HG03520 (cell line): ENCODE measurements around the gene PYCR2.
"Not testable (repeated sequence)": the region's sequence is repeated elsewhere in the genome, so short reads cannot be mapped to it uniquely, and the experiment has no call there.

Experiments
- ATAC-seq: cut with Tn5 transposase; IDR thresholded peaks from one replicate; pipeline ENCODE4 v1.9.1; 2021; ENCODE audit warnings: mild to moderate bottlenecking, moderate library complexity; ENCODE audit not compliant: unreplicated experiment

Gene PYCR2

GRCh38 chr1:225892307-225892706 is 31.7 kb downstream of the PYCR2 start:
- no peak for ATAC-seq

GRCh38 chr1:225891229-225891972 is 32.6 kb downstream of the PYCR2 start:
- no peak for ATAC-seq

GRCh38 chr1:225890346-225891228 is 33.5 kb downstream of the PYCR2 start:
- no peak for ATAC-seq

- ATAC-seq = no peak
These were observed 34.3 kb downstream of the PYCR2 start for GRCh38 chr1:225889743-225890142.

GRCh38 chr1:225888898-225889601 is 35.0 kb downstream of the PYCR2 start, which contains the start of gene LEFTY1:
TSS of gene LEFTY1 (minus strand) at chr1:225889146. CDS start at chr1:225889066, 80 bp downstream.
- ATAC-seq = no peak

GRCh38 chr1:225888289-225888897 is 35.7 kb downstream of the PYCR2 start:
- no peak for ATAC-seq

- ATAC-seq = not testable (repeated sequence)
These were observed 36.3 kb downstream of the PYCR2 start for GRCh38 chr1:225887554-225888288.

GRCh38 chr1:225887030-225887314 is 37.1 kb downstream of the PYCR2 start:
- no peak for ATAC-seq

GRCh38 chr1:225886159-225887029 is 37.7 kb downstream of the PYCR2 start:
- ATAC-seq = no peak

GRCh38 chr1:225885336-225885735 is 38.7 kb downstream of the PYCR2 start:
- no peak for ATAC-seq

GRCh38 chr1:225883616-225884265 is 40.3 kb downstream of the PYCR2 start:
- ATAC-seq = no peak

- peak; percentile 23 for ATAC-seq
These were observed 41.1 kb downstream of the PYCR2 start for GRCh38 chr1:225882694-225883615.

GRCh38 chr1:225881959-225882693 is 41.9 kb downstream of the PYCR2 start, which contains the start of gene TMEM63A:
TSS of gene TMEM63A (minus strand) at chr1:225882380. CDS start at chr1:225877580, 4,800 bp downstream.
- peak; percentile 64 for ATAC-seq

- no peak for ATAC-seq
These were observed 42.7 kb downstream of the PYCR2 start for GRCh38 chr1:225881081-225881958.

- ATAC-seq = no peak
These were observed 43.4 kb downstream of the PYCR2 start for GRCh38 chr1:225880636-225881035.

- ATAC-seq = no peak
These were observed 43.8 kb downstream of the PYCR2 start for GRCh38 chr1:225880222-225880588.
